Esophagus muscularis mucosa (tissue), 4 donors: ENCODE measurements around the gene SULT1C2. TPM values are rescaled to one million over a fixed set of nuclear protein-coding genes. Genes with fewer than 3 reads are reported as not detected.

ENCODE experiments used
- DNase-seq: peaks from one replicate; pipeline ENCODE4 v3.0.0-alpha.2; 2017; ENCODE audit errors: extremely low spot score
- H3K27ac ChIP-seq, 4 donors: fragments of 200-600 bp; sonication (generic); replicated peaks in 1 of 4; 1 replicate in 3 of 4; 2 replicates in 1 of 4; pipeline ENCODE4 v1.5.1; 2016 to 2019; ENCODE audit warnings: mild to moderate bottlenecking in 1 of 4
- H3K27me3 ChIP-seq, 4 donors: fragments of 200-600 bp; sonication (generic); one replicate each; pipeline versions ENCODE4 v1.5.1 to v1.6.0; 2016 to 2019
- H3K36me3 ChIP-seq, 4 donors: fragments of 200-600 bp; sonication (generic); one replicate each; pipeline ENCODE4 v1.5.1; 2016 to 2019
- H3K4me1 ChIP-seq, 4 donors: fragments of 200-600 bp; sonication (generic); one replicate each; pipeline ENCODE4 v1.5.1; 2016 to 2019
- H3K4me3 ChIP-seq, 4 donors: fragments of 200-600 bp; sonication (generic); 1 replicate in 2 of 4; 2 replicates in 2 of 4; pipeline ENCODE4 v1.5.1; 2016 to 2019; ENCODE audit warnings: mild to moderate bottlenecking in 4 of 4, moderate library complexity in 1 of 4
- H3K9me3 ChIP-seq, 4 donors: fragments of 200-600 bp; sonication (generic); 1 replicate in 3 of 4; 2 replicates in 1 of 4; pipeline ENCODE4 v1.5.1; 2016 to 2019
- CTCF ChIP-seq, 3 experiments: fragments of 200-600 bp in 2 of 3; fragments of 450-650 bp in 1 of 3; sonication (generic) in 2 of 3; IDR thresholded peaks; one replicate each; pipeline ENCODE4 v1.5.1; 2017 to 2019; ENCODE audit warnings: antibody characterized with exemption in 3 of 3, mild to moderate bottlenecking in 2 of 3, moderate library complexity in 1 of 3
- EP300 ChIP-seq: sonication (generic); formaldehyde crosslinking; IDR thresholded peaks from one replicate; pipeline ENCODE4 v1.6.1; 2017; ENCODE audit warnings: antibody characterized with exemption
- POLR2A ChIP-seq: fragments of 450-650 bp; IDR thresholded peaks from one replicate; pipeline ENCODE4 v1.6.1; 2017; ENCODE audit warnings: antibody characterized with exemption, moderate library complexity, mild to moderate bottlenecking, low read depth
- POLR2AphosphoS5 ChIP-seq, 2 donors: sonication (generic); formaldehyde crosslinking; IDR thresholded peaks; one replicate each; pipeline ENCODE4 v1.6.1; 2017; ENCODE audit warnings: antibody characterized with exemption in 2 of 2
- WGBS: methylation state at CpG from one replicate; pipeline ENCODE4 v1.1.5; 2018; 5-methylcytosine and 5-hydroxymethylcytosine counted together
- intact Hi-C: fragments of 100-400 bp; cut with DNase I; formaldehyde crosslinking; loops from one replicate; pipeline ENCODE4 v1.15.1; 2023
- total RNA-seq, 4 donors: library from RNA; depleted of rRNA; stranded (reverse); fragments of >200 nt; gene quantifications; one replicate each; pipeline versions ENCODE4 v1.1.0 to v1.2.1, GENCODE V29; 2016

Gene SULT1C2
- total RNA-seq, 4 donors from 2014 or later, result 0.66 to 1.0 TPM; not detected in 2

- Histone ChIP-seq H3K27ac (no peak overlapping the region), H3K27me3 (no peaks in the 10 kb centered on the region), H3K4me3 (no peak overlapping the region), H3K4me1 (no peaks in the 10 kb centered on the region), H3K36me3 (no peaks in the 10 kb centered on the region), H3K9me3 (no peaks in the 10 kb centered on the region)
- intact Hi-C loops, result no loop called here
- DNase-seq, result no peak
- WGBS, result 85% methylated on average over 7 of the region's 7 CpGs
- TF ChIP-seq CTCF (IDR thresholded peaks at IDR 0.05) (no peak), POLR2AphosphoS5 (IDR thresholded peaks at IDR 0.05) (no peak), POLR2A (no peak), EP300 (no peak)
Observed at GRCh38 chr2:108301558-108301957, 12.9 kb downstream of the SULT1C2 start.

GRCh38 chr2:108304975-108305374 lies 16.3 kb downstream of the SULT1C2 start:
- intact Hi-C loops, result no loop called here
- no peak for DNase-seq
- Histone ChIP-seq H3K4me3 (no peak overlapping the region), H3K9me3 (no peaks in the 10 kb centered on the region), H3K27ac (no peak overlapping the region), H3K36me3 (no peaks in the 10 kb centered on the region), H3K4me1 (no peaks in the 10 kb centered on the region), H3K27me3 (no peaks in the 10 kb centered on the region)
- 57% methylated on average over 2 of the region's 2 CpGs for WGBS
- TF ChIP-seq POLR2A, result no peak
- TF ChIP-seq CTCF (IDR thresholded peaks at IDR 0.05), result no peak
- TF ChIP-seq POLR2AphosphoS5 (IDR thresholded peaks at IDR 0.05), result no peak
- no peak for TF ChIP-seq EP300

- H3K9me3 ChIP-seq, result no peaks in the 10 kb centered on the region
- H3K4me3 ChIP-seq, result no peak overlapping the region
- no peak overlapping the region for H3K27ac ChIP-seq
- H3K4me1 ChIP-seq, result no peaks in the 10 kb centered on the region
- WGBS, result 91% methylated on average over 2 of the region's 2 CpGs
- no peak for TF ChIP-seq POLR2AphosphoS5 (IDR thresholded peaks at IDR 0.05)
- no peak for TF ChIP-seq POLR2A
- TF ChIP-seq EP300, result no peak
- no peak for TF ChIP-seq CTCF (IDR thresholded peaks at IDR 0.05)
- no peak for DNase-seq
- H3K27me3 ChIP-seq, result no peaks in the 10 kb centered on the region
- no peaks in the 10 kb centered on the region for H3K36me3 ChIP-seq
- intact Hi-C loops, result no loop called here
Observed at GRCh38 chr2:108305901-108306300, 17.2 kb downstream of the SULT1C2 start.

GRCh38 chr2:108309903-108310302 lies 21.2 kb downstream of the SULT1C2 start:
- no peak for DNase-seq
- H3K36me3 ChIP-seq, result no peaks in the 10 kb centered on the region
- no peaks in the 10 kb centered on the region for H3K4me1 ChIP-seq
- TF ChIP-seq CTCF (IDR thresholded peaks at IDR 0.05) (no peak), POLR2A (no peak), POLR2AphosphoS5 (IDR thresholded peaks at IDR 0.05) (no peak), EP300 (no peak)
- no peaks in the 10 kb centered on the region for H3K9me3 ChIP-seq
- intact Hi-C loops, result no loop called here
- H3K27ac ChIP-seq, result no peak overlapping the region
- no peak overlapping the region for H3K4me3 ChIP-seq
- no peaks in the 10 kb centered on the region for H3K27me3 ChIP-seq

GRCh38 chr2:108314586-108315296 lies 26.0 kb downstream of the SULT1C2 start:
- intact Hi-C loops, result no loop called here
- TF ChIP-seq POLR2A, result no peak
- TF ChIP-seq POLR2AphosphoS5 (IDR thresholded peaks at IDR 0.05), result no peak
- TF ChIP-seq CTCF (IDR thresholded peaks at IDR 0.05), result no peak
- TF ChIP-seq EP300, result no peak
- WGBS, result 82% methylated on average over 3 of the region's 3 CpGs
- Histone ChIP-seq H3K4me3 (no peak overlapping the region), H3K36me3 (no peaks in the 10 kb centered on the region), H3K27me3 (no peaks in the 10 kb centered on the region), H3K27ac (no peak overlapping the region), H3K4me1 (no peaks in the 10 kb centered on the region), H3K9me3 (no peaks in the 10 kb centered on the region)
- no peak for DNase-seq
